Liver (tissue), 9 donors: ENCODE results near the gene CFAP410. TPM values are rescaled to one million over a fixed set of nuclear protein-coding genes. Genes with fewer than 3 reads are reported as not detected.

ENCODE experiments used
- DNase-seq: peaks from one replicate; pipeline ENCODE4 v3.0.0-alpha.2; 2017; ENCODE audit warnings: low spot score
- H3K27ac ChIP-seq, 2 donors: one replicate each; pipeline ENCODE4 v1.7.0; 2013; ENCODE audit warnings: inconsistent platforms in 2 of 2, low read length in 2 of 2, control low read depth in 1 of 2, low read depth in 1 of 2, mild to moderate bottlenecking in 1 of 2
- H3K27me3 ChIP-seq, 4 donors: one replicate each; pipeline versions ENCODE4 v1.6.1 to v1.7.0; 2013; ENCODE audit warnings: low read length in 3 of 4, inconsistent platforms in 1 of 4, mild to moderate bottlenecking in 1 of 4, moderate library complexity in 1 of 4; ENCODE audit not compliant: control insufficient read depth in 4 of 4, insufficient read depth in 4 of 4
- H3K36me3 ChIP-seq, 4 donors: one replicate each; pipeline versions ENCODE4 v1.6.1 to v1.7.0; 2013; ENCODE audit warnings: low read length in 3 of 4, mild to moderate bottlenecking in 3 of 4, low read depth in 1 of 4, moderate library complexity in 1 of 4; ENCODE audit not compliant: control insufficient read depth in 4 of 4, insufficient read depth in 3 of 4
- H3K4me1 ChIP-seq, 4 donors: one replicate each; pipeline versions ENCODE4 v1.6.1 to v1.7.0; 2013; ENCODE audit warnings: low read length in 3 of 4, mild to moderate bottlenecking in 3 of 4, moderate library complexity in 1 of 4; ENCODE audit not compliant: control insufficient read depth in 4 of 4, insufficient read depth in 4 of 4
- H3K4me3 ChIP-seq, 3 donors: one replicate each; pipeline versions ENCODE4 v1.6.1 to v1.7.0; 2013; ENCODE audit warnings: low read length in 3 of 3, control low read depth in 1 of 3, low read depth in 1 of 3, mild to moderate bottlenecking in 1 of 3
- H3K9ac ChIP-seq, 2 donors: one replicate each; pipeline ENCODE4 v1.7.0; 2013; ENCODE audit warnings: low read length in 2 of 2, mild to moderate bottlenecking in 2 of 2, moderate library complexity in 2 of 2, control low read depth in 1 of 2, low read depth in 1 of 2
- H3K9me3 ChIP-seq, 4 donors: one replicate each; pipeline versions ENCODE4 v1.6.1 to v1.7.0; 2013; ENCODE audit warnings: low read length in 3 of 4; ENCODE audit not compliant: control insufficient read depth in 4 of 4
- ATF3 ChIP-seq: IDR thresholded peaks from 2 replicates; pipeline ENCODE4 v1.6.1; 2016; ENCODE audit warnings: antibody characterized with exemption
- CTCF ChIP-seq: fragments of 150-350 bp; IDR thresholded peaks from 2 replicates; pipeline ENCODE4 v1.5.1; 2017; ENCODE audit warnings: improper control_type of control experiment, low read depth, low read length; ENCODE audit not compliant: missing input control
- EGR1 ChIP-seq, 2 donors: IDR thresholded peaks; 2 replicates each; pipeline ENCODE4 v1.6.1; 2016 to 2018; ENCODE audit warnings: antibody characterized with exemption in 2 of 2, low read depth in 2 of 2
- FOXA1 ChIP-seq: IDR thresholded peaks from 2 replicates; pipeline ENCODE4 v1.6.1; 2016; ENCODE audit warnings: antibody characterized with exemption
- FOXA2 ChIP-seq: IDR thresholded peaks from 2 replicates; pipeline ENCODE4 v1.6.1; 2016; ENCODE audit warnings: antibody characterized with exemption
- HNF4G ChIP-seq: IDR thresholded peaks from 2 replicates; pipeline ENCODE4 v1.6.1; 2016; ENCODE audit warnings: antibody characterized with exemption
- MAX ChIP-seq: IDR thresholded peaks from 2 replicates; pipeline ENCODE4 v1.6.1; 2016; ENCODE audit warnings: antibody characterized with exemption
- RAD21 ChIP-seq, 2 donors: IDR thresholded peaks; 2 replicates each; pipeline ENCODE4 v1.6.1; 2016; ENCODE audit warnings: antibody characterized with exemption in 2 of 2, mild to moderate bottlenecking in 2 of 2
- REST ChIP-seq: IDR thresholded peaks from 2 replicates; pipeline ENCODE4 v1.6.1; 2016; ENCODE audit warnings: antibody characterized with exemption, mild to moderate bottlenecking
- RXRA ChIP-seq, 2 donors: IDR thresholded peaks; 2 replicates each; pipeline ENCODE4 v1.6.1; 2017 to 2018; ENCODE audit warnings: antibody characterized with exemption in 2 of 2, mild to moderate bottlenecking in 1 of 2
- TAF1 ChIP-seq: conservative IDR thresholded peaks from 2 replicates; pipeline ENCODE4 v1.6.1; 2016; ENCODE audit warnings: antibody characterized with exemption, mild to moderate bottlenecking
- ZBTB33 ChIP-seq: IDR thresholded peaks from 2 replicates; pipeline ENCODE4 v1.6.1; 2016; ENCODE audit warnings: antibody characterized with exemption
- WGBS: extraction: QIAGEN DNeasy Blood & Tissue Kit; methylation state at CpG from one replicate; pipeline ENCODE4 v1.1.7; 2013; 5-methylcytosine and 5-hydroxymethylcytosine counted together
- polyA plus RNA-seq, 2 donors: library from polyadenylated mRNA; stranded (reverse) in 1 of 2; unstranded in 1 of 2; fragments of 200-250 nt in 1 of 2; fragments of >200 nt in 1 of 2; fragmentation: Nextera tagmentation in 1 of 2; extraction: Ambion mirVana in 1 of 2; gene quantifications; one replicate each; pipeline versions ENCODE4 v1.2.1 to v1.2.3, GENCODE V29; 2013 to 2015
- total RNA-seq, 2 donors: library from RNA; depleted of rRNA; stranded (reverse); fragments of >200 nt; gene quantifications; one replicate each; pipeline ENCODE4 v1.2.3, GENCODE V29; 2014
- donor health status: healthy.
- donor health status: healthy.
- donor health status: healthy.
- donor health status: healthy.
- donor health status: healthy.

Gene CFAP410
- total and polyA plus RNA-seq, 4 donors: 7.9 to 16.3 (median 12.3) TPM

- TF ChIP-seq REST (no peak), CTCF (no peak), EGR1 (IDR thresholded peaks at IDR 0.05; ENCODE audit: low read depth in 2 of 2) (no peak)
Observed at GRCh38 chr21:44324106-44324853, 14.9 kb downstream of the CFAP410 start (continued).

GRCh38 chr21:44323591-44323990 is 15.6 kb downstream of the CFAP410 start:
- Histone ChIP-seq H3K9me3 (no peaks in the 10 kb centered on the region), H3K27me3 (no peaks in the 10 kb centered on the region), H3K27ac (no peak overlapping the region), H3K4me1 (no peaks in the 10 kb centered on the region), H3K9ac (no peak overlapping the region), H3K4me3 (no peak overlapping the region), H3K36me3 (peaks cover 2 to 61% (median 27%) of the 10 kb centered on the region in 4 donors)
- no peak for DNase-seq
- 93% methylated on average over 20 of the region's 20 CpGs for WGBS
- TF ChIP-seq RAD21 (IDR thresholded peaks at IDR 0.05): no peak
- no peak for TF ChIP-seq FOXA2
- no peak for TF ChIP-seq EGR1 (IDR thresholded peaks at IDR 0.05; ENCODE audit: low read depth in 2 of 2)
- no peak for TF ChIP-seq RXRA (IDR thresholded peaks at IDR 0.05)
- no peak for TF ChIP-seq TAF1
- no peak for TF ChIP-seq HNF4G
- no peak for TF ChIP-seq ATF3
- no peak for TF ChIP-seq ZBTB33
- TF ChIP-seq FOXA1: no peak
- no peak for TF ChIP-seq MAX
- TF ChIP-seq CTCF: no peak
